Skeletal muscle tissue (tissue), 4 donors: Measurements from ENCODE around the gene NLRP6. TPM values are rescaled to one million over a fixed set of nuclear protein-coding genes. Genes with fewer than 3 reads are reported as not detected.
"Not testable (repeated sequence)": the region's sequence is repeated elsewhere in the genome, so short reads cannot be mapped to it uniquely, and the experiment has no call there.

ENCODE experiments used
- H3K27ac ChIP-seq: one replicate; pipeline ENCODE4 v1.7.0; 2013; ENCODE audit warnings: mild to moderate bottlenecking, low read depth, low read length, inconsistent platforms
- H3K27me3 ChIP-seq, 3 donors: one replicate each; pipeline ENCODE4 v1.7.0; 2013; ENCODE audit warnings: low read length in 3 of 3; ENCODE audit not compliant: control insufficient read depth in 3 of 3, insufficient read depth in 3 of 3
- H3K36me3 ChIP-seq, 3 donors: one replicate each; pipeline ENCODE4 v1.7.0; 2013; ENCODE audit warnings: low read length in 3 of 3; ENCODE audit not compliant: control insufficient read depth in 3 of 3, insufficient read depth in 3 of 3
- H3K4me1 ChIP-seq, 3 donors: one replicate each; pipeline ENCODE4 v1.7.0; 2013; ENCODE audit warnings: low read length in 3 of 3, mild to moderate bottlenecking in 3 of 3; ENCODE audit not compliant: control insufficient read depth in 3 of 3, insufficient read depth in 3 of 3
- H3K4me3 ChIP-seq, 3 donors: one replicate each; pipeline ENCODE4 v1.7.0; 2013; ENCODE audit warnings: low read length in 3 of 3
- H3K9ac ChIP-seq, 3 donors: one replicate each; pipeline ENCODE4 v1.7.0; 2013; ENCODE audit warnings: low read length in 3 of 3, mild to moderate bottlenecking in 3 of 3, moderate library complexity in 2 of 3, low read depth in 1 of 3
- H3K9me3 ChIP-seq, 3 donors: one replicate each; pipeline ENCODE4 v1.7.0; 2013; ENCODE audit warnings: low read length in 3 of 3; ENCODE audit not compliant: control insufficient read depth in 3 of 3
- total RNA-seq: library from RNA; depleted of rRNA; stranded (reverse); fragments of >200 nt; gene quantifications from one replicate; pipeline ENCODE4 v1.2.3, GENCODE V29; 2014
- donor health status: Osteomylitis.

NLRP6 gene
- total RNA-seq, 1 donor from 2014 or later = not detected

GRCh38 chr11:324593-325517 lies 46.6 kb downstream of the NLRP6 start:
- not testable (repeated sequence) for H3K9ac ChIP-seq
- H3K4me1 ChIP-seq = peaks cover 28 to 29% (median 29%) of the 10 kb centered on the region in 3 donors
- H3K4me3 ChIP-seq = peak overlapping the region in 1 of 3 donors; percentile 23

GRCh38 chr11:325796-326591 lies 47.8 kb downstream of the NLRP6 start:
- Histone ChIP-seq H3K27me3 (peaks cover 0 to 19% (median 3%) of the 10 kb centered on the region in 3 donors), H3K9ac (peak overlapping the region; percentile 23 to 65 (median 54)), H3K9me3 (no peaks in the 10 kb centered on the region), H3K4me1 (peaks cover 21 to 29% (median 29%) of the 10 kb centered on the region in 3 donors), H3K27ac (peak overlapping the region; percentile 88), H3K36me3 (no peaks in the 10 kb centered on the region), H3K4me3 (peak overlapping the region in 1 of 3 donors; percentile 41)

More at GRCh38 chr11:324593-325517, 46.6 kb downstream of the NLRP6 start:
- H3K27ac ChIP-seq = peak overlapping the region; percentile 88
- H3K9me3 ChIP-seq, H3K36me3 ChIP-seq: not testable (repeated sequence)
- H3K27me3 ChIP-seq = peaks cover 0 to 25% (median 3%) of the 10 kb centered on the region in 3 donors

GRCh38 chr11:326592-326841 lies 48.3 kb downstream of the NLRP6 start:
- Histone ChIP-seq H3K27ac (peak overlapping the region; percentile 88), H3K4me3 (peak overlapping the region in 1 of 3 donors; percentile 41), H3K9me3 (no peaks in the 10 kb centered on the region), H3K9ac (peak overlapping the region; percentile 23 to 65 (median 54)), H3K4me1 (peaks cover 21 to 29% (median 29%) of the 10 kb centered on the region in 3 donors), H3K27me3 (peaks cover 0 to 22% (median 3%) of the 10 kb centered on the region in 3 donors), H3K36me3 (no peaks in the 10 kb centered on the region)

- Histone ChIP-seq H3K27ac (peak overlapping the region; percentile 88), H3K9me3 (no peaks in the 10 kb centered on the region), H3K4me3 (peak overlapping the region in 2 of 3 donors; percentile 30 to 41), H3K4me1 (peaks cover 21 to 29% (median 29%) of the 10 kb centered on the region in 3 donors), H3K9ac (peak overlapping the region; percentile 39 to 65 (median 54)), H3K36me3 (no peaks in the 10 kb centered on the region), H3K27me3 (peaks cover 0 to 22% (median 3%) of the 10 kb centered on the region in 3 donors)
These were observed 48.8 kb downstream of the NLRP6 start for GRCh38 chr11:326842-327580.

- Histone ChIP-seq H3K4me3 (peak overlapping the region in 2 of 3 donors; percentile 29 to 30), H3K36me3 (no peaks in the 10 kb centered on the region), H3K9ac (peak overlapping the region; percentile 39 to 57 (median 54)), H3K27ac (peak overlapping the region; percentile 88), H3K4me1 (peaks cover 21 to 29% (median 29%) of the 10 kb centered on the region in 3 donors), H3K9me3 (no peaks in the 10 kb centered on the region), H3K27me3 (peaks cover 0 to 22% (median 4%) of the 10 kb centered on the region in 3 donors)
These were observed 49.3 kb downstream of the NLRP6 start for GRCh38 chr11:327581-327923.

GRCh38 chr11:328012-328411 lies 49.8 kb downstream of the NLRP6 start:
- Histone ChIP-seq H3K4me1 (peaks cover 21 to 29% (median 29%) of the 10 kb centered on the region in 3 donors), H3K27ac (no peak overlapping the region), H3K27me3 (peaks cover 0 to 22% (median 6%) of the 10 kb centered on the region in 3 donors), H3K9me3 (peaks cover 0 to under 1% (median 0%) of the 10 kb centered on the region in 3 donors), H3K9ac (no peak overlapping the region), H3K36me3 (no peaks in the 10 kb centered on the region), H3K4me3 (no peak overlapping the region)

GRCh38 chr11:328516-329100 lies 50.4 kb downstream of the NLRP6 start:
- not testable (repeated sequence) for H3K36me3 ChIP-seq, H3K27ac ChIP-seq, H3K4me3 ChIP-seq, H3K9ac ChIP-seq, H3K9me3 ChIP-seq
- Histone ChIP-seq H3K4me1 (peaks cover 21 to 29% (median 29%) of the 10 kb centered on the region in 3 donors), H3K27me3 (peaks cover 0 to 22% (median 6%) of the 10 kb centered on the region in 3 donors)

- H3K27ac ChIP-seq = no peak overlapping the region
- H3K27me3 ChIP-seq = peaks cover 0 to 24% (median 6%) of the 10 kb centered on the region in 3 donors
- H3K9ac ChIP-seq = no peak overlapping the region
- peaks cover 0 to 2% (median 0%) of the 10 kb centered on the region in 3 donors for H3K9me3 ChIP-seq
- H3K36me3 ChIP-seq = no peaks in the 10 kb centered on the region
- H3K4me3 ChIP-seq = no peak overlapping the region
- H3K4me1 ChIP-seq = peaks cover 22 to 25% (median 22%) of the 10 kb centered on the region in 3 donors
These were observed 51.7 kb downstream of the NLRP6 start for GRCh38 chr11:329886-330253.

- H3K4me1 ChIP-seq = peaks cover 21 to 24% (median 22%) of the 10 kb centered on the region in 3 donors
- H3K9me3 ChIP-seq = peaks cover 0 to 2% (median 0%) of the 10 kb centered on the region in 3 donors
- no peaks in the 10 kb centered on the region for H3K36me3 ChIP-seq
- no peak overlapping the region for H3K4me3 ChIP-seq
- H3K27ac ChIP-seq = no peak overlapping the region
- H3K27me3 ChIP-seq = peaks cover 0 to 22% (median 6%) of the 10 kb centered on the region in 3 donors
- no peak overlapping the region for H3K9ac ChIP-seq
These were observed 52.1 kb downstream of the NLRP6 start for GRCh38 chr11:330307-330693.
